ENCODE data around the gene ZNF470. TPM values are rescaled to one million over a fixed set of nuclear protein-coding genes. Genes with fewer than 3 reads are reported as not detected.

ZNF470 gene
- total and polyA plus RNA-seq, 9 of the 15 experiments (the other 6 are each of a cell fraction or from before 2014, with no cell fraction given), result 0.03 TPM; not detected in 8

- no TSS peak for BruUV-seq (replicated peaks)
- in situ Hi-C loops (cut with MboI), result no loop called here
- Histone ChIP-seq H3K9me1 (ENCODE audit: control insufficient read depth, insufficient read depth, low read length) (no peaks in the 10 kb centered on the region), H3K4me3 (no peak overlapping the region), H4K20me1 (replicated peaks; ENCODE audit: control insufficient read depth, insufficient read depth, low read length) (no peaks in the 10 kb centered on the region), H3K4me1 (replicated peaks in 1 of 2; ENCODE audit: control insufficient read depth in 2 of 2, insufficient read depth in 2 of 2, low read length in 2 of 2) (no peaks in the 10 kb centered on the region), H3K9ac (ENCODE audit: insufficient read depth in 1 of 2, low read depth in 2 of 2, low read length in 2 of 2) (no peak overlapping the region), H3K9me3 (replicated peaks; ENCODE audit: control insufficient read depth, insufficient read depth, low read depth, low read length) (peaks cover 2% of the 10 kb centered on the region; the same call in 1 of the 2 replicates), H3K36me3 (ENCODE audit: control insufficient read depth, insufficient read depth, low read length) (no peaks in the 10 kb centered on the region), H2AFZ (ENCODE audit: low read depth, low read length) (no peak overlapping the region), H3K4me2 (ENCODE audit: insufficient read depth, low read length) (no peak overlapping the region), H3K27ac (ENCODE audit: extremely low read depth, low read depth, low read length) (no peak overlapping the region), H3K27me3 (ENCODE audit: control insufficient read depth in 2 of 2, insufficient read depth in 2 of 2, low read length in 2 of 2) (no peaks in the 10 kb centered on the region), H3K79me2 (ENCODE audit: control insufficient read depth, insufficient read depth, low read length) (no peaks in the 10 kb centered on the region)
- under 1% methylated on average over 8 of the region's 8 CpGs for WGBS (ENCODE audit: insufficient coverage, low coverage, missing lambda C conversion rate)
- TF ChIP-seq ZNF518B (CRISPR knock-in tag; IDR thresholded peaks at IDR 0.05), result no peak
- no peak for TF ChIP-seq ZC3H4 (CRISPR knock-in tag; IDR thresholded peaks at IDR 0.05; ENCODE audit: borderline replicate concordance)
- no peak for TF ChIP-seq KLF16 (IDR thresholded peaks at IDR 0.05)
- intact Hi-C loops (cut with micrococcal nuclease), result no loop called here
- ATAC-seq (no peak), FAIRE-seq (no peak), DNase-seq (ENCODE audit: extremely low read depth in 1 of 4, low spot score in 3 of 4) (no peak)
- CTCF ChIA-PET (ENCODE audit: low intra/inter-chr PET ratio), result no interaction called here
- POLR2A ChIA-PET, result interaction anchor here (0.8 kb wide), 1 partner anchor 143 kb away, joined by 4 read pairs; no protein-coding TSS in a partner anchor
Observed at GRCh38 chr19:56619121-56619520, 51.9 kb downstream of the ZNF470 start.

Data from K562 (cell line).